B cell (primary cell): ENCODE data around the gene GMCL2. TPM values are rescaled to one million over a fixed set of nuclear protein-coding genes. Genes with fewer than 3 reads are reported as not detected.

Experiments
- ATAC-seq: fragments of 200-7000 bp; cut with Tn5 transposase; one replicate; pipeline ENCODE4 v1.10.0; 2021; ENCODE audit warnings: low read depth, mild to moderate bottlenecking, moderate number of reproducible peaks, moderate library complexity
- CTCF ChIA-PET: fragments of 350-600 bp; sonication (Branson Sonifier 250); formaldehyde crosslinking; loops from one replicate; lab custom pipeline; 2021; ENCODE audit warnings: antibody characterized with exemption, inconsistent platforms; lab: Charles Lee
- POLR2A ChIA-PET: fragments of 350-600 bp; sonication (Branson Sonifier 250); formaldehyde crosslinking; loops from one replicate; lab custom pipeline; 2021; ENCODE audit warnings: antibody characterized with exemption; lab: Charles Lee
- DNase-seq: peaks from one replicate; pipeline ENCODE4 v3.0.0; 2013
- H2AFZ ChIP-seq: 2 replicates; pipeline ENCODE4 v1.6.1; 2012; ENCODE audit warnings: mild to moderate bottlenecking, low read depth, low read length; ENCODE audit not compliant: insufficient read depth, poor library complexity, severe bottlenecking
- H3K27ac ChIP-seq, 2 donors: 1 replicate in 1 of 2; 2 replicates in 1 of 2; pipeline ENCODE4 v1.5.1; 2012 to 2013; ENCODE audit warnings: low read length in 2 of 2, mild to moderate bottlenecking in 2 of 2, moderate library complexity in 1 of 2
- H3K27me3 ChIP-seq, 4 experiments: fragments of 200-600 bp in 1 of 4; sonication (generic) in 1 of 4; replicated peaks in 1 of 4; 1 replicate in 2 of 4; 2 replicates in 2 of 4; pipeline versions ENCODE4 v1.6.1 to v1.7.0; 2013 to 2016; ENCODE audit warnings: low read length in 3 of 4, mild to moderate bottlenecking in 2 of 4, mixed read lengths in 1 of 4, moderate library complexity in 1 of 4; ENCODE audit not compliant: insufficient read depth in 4 of 4, control insufficient read depth in 3 of 4; ENCODE audit errors: control extremely low read depth in 1 of 4
- H3K36me3 ChIP-seq, 2 experiments: replicated peaks in 1 of 2; 1 replicate in 1 of 2; 2 replicates in 1 of 2; pipeline versions ENCODE4 v1.6.1 to v1.7.1; 2013; ENCODE audit warnings: low read length in 1 of 2; ENCODE audit not compliant: insufficient read depth in 2 of 2, control insufficient read depth in 1 of 2; ENCODE audit errors: control extremely low read depth in 1 of 2, extremely low read depth in 1 of 2
- H3K4me1 ChIP-seq, 2 donors: fragments of 200-600 bp in 1 of 2; sonication (generic) in 1 of 2; 1 replicate in 1 of 2; 2 replicates in 1 of 2; pipeline versions ENCODE4 v1.5.1 to v1.6.1; 2013 to 2017; ENCODE audit warnings: low read length in 2 of 2; ENCODE audit not compliant: control insufficient read depth in 2 of 2, insufficient read depth in 2 of 2
- H3K4me2 ChIP-seq: replicated peaks from 2 replicates; pipeline ENCODE3; 2012; ENCODE audit warnings: mild to moderate bottlenecking, low read depth, low read length; ENCODE audit not compliant: poor library complexity, severe bottlenecking
- H3K4me3 ChIP-seq, 5 experiments: fragments of 200-600 bp in 1 of 5; sonication (generic) in 1 of 5; 1 replicate in 3 of 5; 2 replicates in 2 of 5; pipeline versions ENCODE4 v1.5.1 to v1.7.0; 2011 to 2016; ENCODE audit warnings: low read length in 4 of 5, mild to moderate bottlenecking in 4 of 5, low read depth in 2 of 5, control low read depth in 1 of 5, moderate library complexity in 1 of 5; ENCODE audit not compliant: insufficient read depth in 1 of 5; ENCODE audit errors: control extremely low read depth in 1 of 5, extremely low read depth in 1 of 5
- H3K79me2 ChIP-seq: fragments of 200-600 bp; sonication (generic); one replicate; pipeline ENCODE4 v1.6.0; 2016; ENCODE audit warnings: low read length; ENCODE audit not compliant: control insufficient read depth, insufficient read depth
- H3K9ac ChIP-seq: fragments of 200-600 bp; sonication (generic); 2 replicates; pipeline ENCODE4 v1.6.1; 2017; ENCODE audit warnings: mild to moderate bottlenecking, low read length, moderate library complexity
- H3K9me3 ChIP-seq, 3 donors: one replicate each; pipeline versions ENCODE4 v1.6.1 to v1.7.1; 2013; ENCODE audit warnings: low read length in 2 of 3; ENCODE audit not compliant: control insufficient read depth in 2 of 3, insufficient read depth in 1 of 3; ENCODE audit errors: control extremely low read depth in 1 of 3
- H4K20me1 ChIP-seq: 2 replicates; pipeline ENCODE4 v1.6.0; 2012; ENCODE audit warnings: mild to moderate bottlenecking, low read length; ENCODE audit not compliant: insufficient read depth, control insufficient read depth, poor library complexity, severe bottlenecking
- H3K27ac Mint-ChIP-seq: one replicate; pipeline ENCODE4 v1.8.0; 2021; ENCODE audit warnings: mixed read lengths
- H3K27me3 Mint-ChIP-seq: one replicate; pipeline ENCODE4 v1.8.0; 2021; ENCODE audit warnings: mixed read lengths
- H3K4me1 Mint-ChIP-seq: one replicate; pipeline ENCODE4 v1.8.0; 2021; ENCODE audit warnings: mixed read lengths
- H3K4me3 Mint-ChIP-seq: one replicate; pipeline ENCODE4 v1.8.0; 2021; ENCODE audit warnings: mixed read lengths
- H3K9me3 Mint-ChIP-seq: one replicate; pipeline ENCODE4 v1.8.0; 2022; ENCODE audit warnings: mixed read lengths; ENCODE audit not compliant: insufficient read depth
- CTCF ChIP-seq: fragments of 200-600 bp; IDR thresholded peaks from one replicate; pipeline ENCODE4 v1.8.0; 2022; ENCODE audit warnings: antibody characterized with exemption, mild to moderate bottlenecking
- EZH2 ChIP-seq: IDR thresholded peaks from 2 replicates; pipeline ENCODE4 v1.6.1; 2012; ENCODE audit warnings: borderline replicate concordance, low read depth, mild to moderate bottlenecking, moderate library complexity, low read length; ENCODE audit not compliant: insufficient read depth, poor library complexity, severe bottlenecking
- WGBS: methylation state at CpG from one replicate; pipeline ENCODE4 v1.1.5; 2013; ENCODE audit warnings: missing lambda C conversion rate; ENCODE audit not compliant: insufficient coverage; 5-methylcytosine and 5-hydroxymethylcytosine counted together
- intact Hi-C: fragments of 100-400 bp; cut with micrococcal nuclease; formaldehyde crosslinking; loops from one replicate; pipeline ENCODE4 v1.10.0; 2022
- polyA plus RNA-seq: library from polyadenylated mRNA; depleted of rRNA; stranded (reverse); fragments of >200 nt; gene quantifications from 2 replicates; pipeline ENCODE4 v1.2.3, GENCODE V29; 2012
- total RNA-seq, 2 donors: library from RNA; stranded (reverse); fragments of 120-200 nt in 1 of 2; gene quantifications; 1 replicate in 1 of 2; 2 replicates in 1 of 2; pipeline versions ENCODE4 v1.2.3 to v1.2.4, GENCODE V29; 2013 to 2022

The GMCL2 gene
- total and polyA plus RNA-seq, 2 donors (not counting 1 experiment from before 2014, with no cell fraction given), result not detected

GRCh38 chr5:178236126-178236525 is 49.0 kb upstream of the GMCL2 start:
- H3K36me3 ChIP-seq, result peaks cover 0 to 5% of the 10 kb centered on the region in 2 experiments
- no peak overlapping the region for H3K9ac ChIP-seq
- peaks cover 9% of the 10 kb centered on the region for H3K79me2 ChIP-seq
- TF ChIP-seq CTCF, result no peak
- no peak for TF ChIP-seq EZH2
- Mint-ChIP-seq H3K27me3 (no peaks in the 10 kb centered on the region), H3K4me3 (peak overlapping the region; percentile 11), H3K27ac (no peak overlapping the region), H3K4me1 (peaks cover 52% of the 10 kb centered on the region), H3K9me3 (no peaks in the 10 kb centered on the region)
- H3K4me1 ChIP-seq, result peaks cover 44 to 64% of the 10 kb centered on the region in 2 donors
- 94% methylated on average over 9 of the region's 9 CpGs for whole genome bisulfite sequencing
- H3K27me3 ChIP-seq, result no peaks in the 10 kb centered on the region
- ChIA-PET CTCF (interaction anchor here (1.3 kb wide), 1 partner anchor 16 kb away, joined by 4 read pairs; no protein-coding TSS in a partner anchor), POLR2A (interaction anchor here (0.7 kb wide), 1 partner anchor 198 kb away, joined by 6 read pairs; no protein-coding TSS in a partner anchor)
- H4K20me1 ChIP-seq, result peaks cover 10% of the 10 kb centered on the region
- no peak for ATAC-seq
- H3K4me2 ChIP-seq, result no peak overlapping the region
- no peaks in the 10 kb centered on the region for H3K9me3 ChIP-seq
- H3K4me3 ChIP-seq, result no peak overlapping the region
- no peak for DNase-seq
- no peak overlapping the region for H3K27ac ChIP-seq
- H2AFZ ChIP-seq, result no peak overlapping the region
- intact Hi-C loops, result loop anchor here (10.0 kb wide), 1 partner anchor 389 kb away; the partner anchor contains the start of gene CLK4

DNA sequence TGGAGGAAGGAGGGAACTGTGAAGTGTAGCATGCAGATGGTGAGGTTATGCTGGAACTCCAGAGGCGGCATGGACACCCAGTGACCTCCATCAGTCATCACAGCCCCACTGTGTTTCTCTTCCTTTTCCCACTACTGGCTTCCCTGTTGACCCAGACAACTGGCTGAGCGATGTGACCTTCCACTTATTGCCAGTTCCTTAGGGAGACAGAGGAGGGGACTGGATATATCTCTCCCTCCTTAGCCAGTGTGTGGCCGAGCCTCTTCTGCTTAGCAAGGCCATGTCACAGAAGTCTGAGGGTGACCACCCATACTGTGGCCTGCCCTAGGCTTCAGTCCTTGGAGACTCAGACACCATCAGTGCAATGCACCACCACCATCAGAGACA is 48.4 kb upstream of the GMCL2 start:
- Histone ChIP-seq H3K4me1 (peaks cover 44 to 64% of the 10 kb centered on the region in 2 donors), H3K27me3 (no peaks in the 10 kb centered on the region), H3K9ac (no peak overlapping the region), H3K4me2 (no peak overlapping the region), H3K4me3 (no peak overlapping the region), H4K20me1 (peaks cover 15% of the 10 kb centered on the region), H3K36me3 (peaks cover 0 to 10% of the 10 kb centered on the region in 2 experiments), H3K27ac (no peak overlapping the region), H2AFZ (no peak overlapping the region), H3K79me2 (peaks cover 15% of the 10 kb centered on the region), H3K9me3 (no peaks in the 10 kb centered on the region)
- Mint-ChIP-seq H3K4me1 (peaks cover 52% of the 10 kb centered on the region), H3K27ac (peak overlapping the region; percentile 61), H3K4me3 (no peak overlapping the region), H3K9me3 (no peaks in the 10 kb centered on the region), H3K27me3 (no peaks in the 10 kb centered on the region)
- intact Hi-C loops, result loop anchor here (10.0 kb wide), 1 partner anchor 389 kb away; the partner anchor contains the start of gene CLK4
- ChIA-PET POLR2A (interaction anchor here (0.7 kb wide), 1 partner anchor 199 kb away, joined by 6 read pairs; no protein-coding TSS in a partner anchor), CTCF (interaction anchor here (1.0 to 2.7 kb wide), 11 partner anchors 8 to 392 kb away, joined by 3 to 12 read pairs (median 4); partner anchors contain the start of genes HNRNPAB and NHP2)
- no peak for DNase-seq
- 93% methylated on average over 1 of the region's 3 CpGs for WGBS
- no peak for ATAC-seq
- TF ChIP-seq CTCF (no peak), EZH2 (no peak)
